Common myeloid progenitor, CD34-positive (primary cell): ENCODE results near the gene KCNMA1.

Experiments
- CTCF ChIA-PET: fragments of 350-600 bp; sonication (Branson Sonifier 250); formaldehyde crosslinking; loops from one replicate; lab custom pipeline; 2021; ENCODE audit warnings: antibody characterized with exemption; lab: Charles Lee
- POLR2A ChIA-PET: fragments of 350-600 bp; sonication (Branson Sonifier 250); formaldehyde crosslinking; loops from one replicate; lab custom pipeline; 2021; ENCODE audit warnings: antibody characterized with exemption; lab: Charles Lee
- DNase-seq, 3 donors: peaks; one replicate each; pipeline versions ENCODE4 v3.0.0 to v3.0.0-alpha.2; 2013
- H3K27ac ChIP-seq, 2 experiments: 1 replicate in 1 of 2; 2 replicates in 1 of 2; pipeline ENCODE4 v1.7.0; 2013; ENCODE audit warnings: inconsistent platforms in 2 of 2, low read length in 2 of 2, mild to moderate bottlenecking in 2 of 2, low read depth in 1 of 2, moderate library complexity in 1 of 2; ENCODE audit not compliant: severe bottlenecking in 2 of 2, insufficient read depth in 1 of 2, poor library complexity in 1 of 2
- H3K27me3 ChIP-seq, 5 experiments: replicated peaks in 2 of 5; 1 replicate in 3 of 5; 2 replicates in 2 of 5; pipeline versions ENCODE4 v1.6.1 to v1.7.0; 2013; ENCODE audit warnings: low read length in 4 of 5, mild to moderate bottlenecking in 2 of 5, moderate library complexity in 2 of 5, inconsistent platforms in 1 of 5; ENCODE audit not compliant: insufficient read depth in 5 of 5, control insufficient read depth in 4 of 5
- H3K36me3 ChIP-seq, 4 experiments: 1 replicate in 2 of 4; 2 replicates in 2 of 4; pipeline versions ENCODE4 v1.6.1 to v1.7.0; 2013; ENCODE audit warnings: low read length in 3 of 4, control low read depth in 1 of 4, mild to moderate bottlenecking in 1 of 4; ENCODE audit not compliant: control insufficient read depth in 4 of 4, insufficient read depth in 4 of 4
- H3K4me1 ChIP-seq, 4 experiments: 1 replicate in 3 of 4; 2 replicates in 1 of 4; pipeline versions ENCODE4 v1.6.1 to v1.7.1; 2013; ENCODE audit warnings: low read length in 3 of 4, mild to moderate bottlenecking in 3 of 4, control low read depth in 1 of 4, inconsistent platforms in 1 of 4, moderate library complexity in 1 of 4; ENCODE audit not compliant: control insufficient read depth in 4 of 4, insufficient read depth in 4 of 4; ENCODE audit errors: control extremely low read depth in 1 of 4
- H3K4me3 ChIP-seq, 7 experiments: 1 replicate in 4 of 7; 2 replicates in 3 of 7; pipeline versions ENCODE4 v1.5.1 to v1.7.0; 2013; ENCODE audit warnings: mild to moderate bottlenecking in 7 of 7, low read length in 6 of 7, moderate library complexity in 6 of 7, inconsistent platforms in 2 of 7, low read depth in 2 of 7, control low read depth in 1 of 7; ENCODE audit not compliant: insufficient read depth in 4 of 7, control insufficient read depth in 1 of 7; ENCODE audit errors: extremely low read depth in 1 of 7
- H3K9me3 ChIP-seq, 5 experiments: 1 replicate in 4 of 5; 2 replicates in 1 of 5; pipeline versions ENCODE4 v1.6.1 to v1.7.1; 2013; ENCODE audit warnings: low read length in 4 of 5, mild to moderate bottlenecking in 2 of 5, inconsistent platforms in 1 of 5, low read depth in 1 of 5, moderate library complexity in 1 of 5; ENCODE audit not compliant: control insufficient read depth in 4 of 5, insufficient read depth in 2 of 5; ENCODE audit errors: control extremely low read depth in 1 of 5
- WGBS: methylation state at CpG from one replicate; pipeline ENCODE4 v1.1.5; 2013; ENCODE audit not compliant: insufficient coverage; 5-methylcytosine and 5-hydroxymethylcytosine counted together

The KCNMA1 gene

GRCh38 chr10:77533146-77533886, 104.3 kb downstream of the KCNMA1 start:
- ChIA-PET POLR2A (no interaction called here), CTCF (no interaction called here)
- Histone ChIP-seq H3K27me3 (peaks cover 0 to 13% (median 6%) of the 10 kb centered on the region in 5 experiments), H3K9me3 (no peaks in the 10 kb centered on the region), H3K4me3 (no peak overlapping the region), H3K4me1 (peaks cover 0 to 4% (median 0%) of the 10 kb centered on the region in 4 experiments), H3K36me3 (no peaks in the 10 kb centered on the region), H3K27ac (no peak overlapping the region)
- DNase-seq = no peak
- 79% methylated on average over 4 of the region's 6 CpGs for WGBS

GRCh38 chr10:77532068-77532467, 105.5 kb downstream of the KCNMA1 start:
- Histone ChIP-seq H3K4me1 (peaks cover 0 to 4% (median 0%) of the 10 kb centered on the region in 4 experiments), H3K4me3 (no peak overlapping the region), H3K9me3 (no peaks in the 10 kb centered on the region), H3K27me3 (peaks cover 0 to 13% (median 6%) of the 10 kb centered on the region in 5 experiments), H3K27ac (no peak overlapping the region), H3K36me3 (no peaks in the 10 kb centered on the region)
- ChIA-PET POLR2A (no interaction called here), CTCF (no interaction called here)
- WGBS = 84% methylated on average over 11 of the region's 12 CpGs
- DNase-seq = no peak

- CTCF ChIA-PET = no interaction called here
- H3K36me3 ChIP-seq = no peaks in the 10 kb centered on the region
- 89% methylated on average over 9 of the region's 10 CpGs for WGBS
- POLR2A ChIA-PET = no interaction called here
- no peak overlapping the region for H3K4me3 ChIP-seq
- H3K4me1 ChIP-seq = peaks cover 0 to 4% (median 0%) of the 10 kb centered on the region in 4 experiments
- H3K9me3 ChIP-seq = no peaks in the 10 kb centered on the region
- H3K27me3 ChIP-seq = peaks cover 0 to 13% (median 6%) of the 10 kb centered on the region in 5 experiments
- DNase-seq = no peak
- no peak overlapping the region for H3K27ac ChIP-seq
These were observed 106.1 kb downstream of the KCNMA1 start for GRCh38 chr10:77531441-77532001.

- no peaks in the 10 kb centered on the region for H3K9me3 ChIP-seq
- H3K27ac ChIP-seq = no peak overlapping the region
- no peak for DNase-seq
- ChIA-PET POLR2A (interaction anchor here (0.5 kb wide), 1 partner anchor 24 kb away, joined by 4 read pairs; no protein-coding TSS in a partner anchor), CTCF (no interaction called here)
- H3K4me3 ChIP-seq = no peak overlapping the region
- 85% methylated on average over 3 of the region's 3 CpGs for WGBS
- H3K36me3 ChIP-seq = no peaks in the 10 kb centered on the region
- H3K4me1 ChIP-seq = peaks cover 0 to 4% (median 0%) of the 10 kb centered on the region in 4 experiments
- H3K27me3 ChIP-seq = peaks cover 0 to 13% (median 5%) of the 10 kb centered on the region in 5 experiments
These were observed 107.6 kb downstream of the KCNMA1 start for GRCh38 chr10:77530011-77530410.

- Histone ChIP-seq H3K36me3 (no peaks in the 10 kb centered on the region), H3K27ac (no peak overlapping the region), H3K4me3 (no peak overlapping the region), H3K27me3 (peaks cover 0 to 13% (median 9%) of the 10 kb centered on the region in 5 experiments), H3K9me3 (no peaks in the 10 kb centered on the region), H3K4me1 (peaks cover 0 to 4% (median 0%) of the 10 kb centered on the region in 4 experiments)
- POLR2A ChIA-PET = interaction anchor here (0.5 kb wide), 1 partner anchor 24 kb away, joined by 4 read pairs; no protein-coding TSS in a partner anchor
- no peak for DNase-seq
- CTCF ChIA-PET = no interaction called here
- 44% methylated on average over 2 of the region's 3 CpGs for WGBS
These were observed 108.5 kb downstream of the KCNMA1 start for GRCh38 chr10:77529050-77529576.

GRCh38 chr10:77527839-77528238, 109.8 kb downstream of the KCNMA1 start:
- ChIA-PET CTCF (no interaction called here), POLR2A (no interaction called here)
- no peak for DNase-seq
- no CpG with 5 or more reads among the region's 2 CpGs for WGBS
- H3K36me3 ChIP-seq = no peaks in the 10 kb centered on the region
- no peak overlapping the region for H3K27ac ChIP-seq
- no peak overlapping the region for H3K4me3 ChIP-seq
- H3K4me1 ChIP-seq = peaks cover 0 to 4% (median 0%) of the 10 kb centered on the region in 4 experiments
- peaks cover 0 to 13% (median 6%) of the 10 kb centered on the region in 5 experiments for H3K27me3 ChIP-seq
- no peaks in the 10 kb centered on the region for H3K9me3 ChIP-seq
